ENCODE data around the gene NUDT1.

NUDT1 gene

DNA sequence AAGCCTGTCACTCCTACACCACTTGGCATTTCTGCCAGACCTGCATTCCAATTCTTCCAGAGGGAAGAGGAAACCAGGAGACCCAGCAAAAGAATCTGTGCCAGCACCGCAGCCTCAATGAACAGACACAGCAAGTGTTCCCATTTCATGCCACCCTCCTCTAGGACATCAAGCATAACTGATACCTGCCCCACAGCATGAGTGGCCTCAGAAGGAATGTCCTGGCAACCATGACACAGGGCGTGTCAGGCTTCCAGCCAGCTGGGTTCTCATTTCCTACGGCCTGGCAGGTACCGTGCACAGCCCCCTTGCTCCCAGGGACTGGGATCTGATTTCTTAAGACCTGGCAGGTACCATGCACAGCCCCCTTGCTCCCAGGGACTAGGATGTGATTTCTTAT, 17.1 kb upstream of the NUDT1 start:
- DNase-seq: no peak

DNA sequence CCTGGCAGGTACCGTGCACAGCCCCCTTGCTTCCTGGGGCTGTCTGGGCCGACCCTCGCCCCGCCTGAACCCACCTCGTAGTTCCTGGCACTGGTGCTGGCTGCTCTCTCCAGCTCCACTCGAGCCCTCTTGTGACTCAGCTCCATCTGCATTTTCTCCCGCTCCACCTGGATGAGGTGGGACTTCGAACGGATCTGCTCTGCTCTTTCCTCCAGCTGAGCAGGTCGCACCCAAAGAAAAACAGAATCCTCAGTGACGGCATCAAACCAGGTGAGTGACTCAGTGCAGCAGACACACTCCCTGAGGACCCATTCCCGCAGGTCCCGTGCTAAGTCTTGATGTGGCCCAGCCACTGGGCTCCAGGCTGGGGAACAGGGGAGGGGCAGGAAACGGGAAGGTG, 16.7 kb upstream of the NUDT1 start:
- DNase-seq: no peak

DNA sequence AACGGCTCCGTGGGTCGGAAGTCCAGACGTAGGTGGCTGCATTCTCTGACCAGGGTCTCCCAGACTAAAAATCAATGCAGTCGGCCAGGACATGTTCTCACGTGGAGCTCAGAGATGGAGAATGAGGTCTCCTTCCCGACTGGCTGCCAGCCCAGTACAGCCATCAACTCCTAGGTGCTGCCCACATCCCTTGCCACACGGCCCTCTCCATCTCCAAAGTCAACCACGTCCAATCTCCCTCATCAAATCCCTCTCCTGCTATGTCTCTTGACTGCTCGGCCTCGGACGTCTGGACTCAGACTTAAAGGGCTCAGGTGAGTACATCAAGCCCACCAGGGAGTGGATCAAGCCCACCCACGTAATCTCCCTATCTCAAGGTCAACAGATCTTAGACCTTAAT, 16.2 kb upstream of the NUDT1 start:
- DNase-seq: no peak

DNA sequence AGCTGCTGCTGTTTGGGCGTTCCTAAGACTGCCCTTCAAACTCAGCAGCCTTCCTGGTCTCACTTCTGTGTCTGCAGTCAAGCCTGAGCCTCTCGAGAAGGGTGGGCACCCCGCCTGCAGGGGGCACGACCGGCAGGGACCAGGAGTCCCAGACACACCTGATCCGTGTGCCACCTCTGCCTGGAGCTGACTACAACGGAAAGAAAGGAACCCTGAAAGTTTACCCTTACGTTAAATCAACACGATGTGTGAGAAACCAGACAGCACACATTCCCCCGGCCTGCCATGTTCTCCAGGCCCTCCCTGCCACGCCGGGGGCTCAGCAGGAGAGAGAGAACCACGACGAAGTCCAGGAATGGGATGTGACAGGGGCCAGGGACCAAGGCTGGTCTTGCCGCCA, 14.3 kb upstream of the NUDT1 start:
- no peak for DNase-seq

DNA sequence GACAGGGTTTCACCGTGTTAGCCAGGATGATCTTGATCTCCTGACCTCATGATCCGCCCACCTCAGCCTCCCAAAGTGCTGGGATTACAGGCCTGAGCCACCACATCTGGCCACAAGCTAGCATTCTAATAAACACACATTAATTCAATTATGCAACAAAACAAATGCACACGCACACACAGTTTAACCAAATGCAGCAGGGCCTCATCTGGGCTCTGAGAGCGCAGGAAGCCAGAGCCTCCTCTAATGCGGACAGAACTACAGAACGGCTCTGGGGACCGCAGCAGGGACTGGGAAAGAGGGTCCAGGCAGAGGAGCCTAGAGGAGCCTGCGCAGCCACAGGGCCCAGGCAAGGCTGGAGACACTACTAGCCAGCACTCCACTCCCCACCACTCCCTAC, 13.1 kb upstream of the NUDT1 start:
- DNase-seq: no peak

DNA sequence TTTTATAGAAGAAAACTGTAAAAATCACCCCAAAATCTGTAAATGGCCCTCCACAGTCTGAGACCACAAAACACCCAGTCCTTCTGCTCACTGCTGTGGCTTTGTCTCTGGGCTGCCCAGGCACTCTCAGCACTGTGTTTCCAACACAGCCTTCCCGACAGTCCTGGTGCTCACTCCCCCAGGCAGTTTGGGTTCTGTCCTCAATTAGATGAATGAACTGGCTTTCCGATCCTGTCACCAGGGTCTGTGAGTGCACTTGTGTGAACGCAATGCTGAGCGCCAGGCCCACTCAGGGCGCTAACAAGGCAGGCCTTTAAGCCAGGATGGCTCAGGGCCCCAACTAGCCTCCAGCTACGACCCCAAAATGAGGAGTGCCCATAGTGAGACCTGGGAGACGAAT, 12.6 kb upstream of the NUDT1 start:
- no peak for DNase-seq

DNA sequence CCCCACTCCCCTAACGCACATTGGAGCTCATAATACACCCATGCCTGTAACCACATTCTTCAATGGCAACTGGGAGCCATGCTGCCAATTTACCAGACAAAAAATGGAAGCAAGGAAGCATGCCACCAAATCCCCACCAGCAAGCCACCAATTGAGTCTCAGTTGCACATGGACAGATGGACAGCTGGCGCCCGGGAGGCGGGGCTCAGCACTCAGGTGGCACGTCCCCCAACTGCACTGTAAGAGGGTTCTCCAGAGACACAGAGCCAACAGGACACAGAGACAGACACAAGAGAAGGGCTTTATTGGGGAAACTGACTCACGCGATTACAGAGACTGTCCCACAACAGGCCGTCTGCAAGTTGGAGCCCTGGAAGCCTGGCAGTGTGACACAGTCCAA, 11.8 kb upstream of the NUDT1 start:
- no peak for DNase-seq

DNA sequence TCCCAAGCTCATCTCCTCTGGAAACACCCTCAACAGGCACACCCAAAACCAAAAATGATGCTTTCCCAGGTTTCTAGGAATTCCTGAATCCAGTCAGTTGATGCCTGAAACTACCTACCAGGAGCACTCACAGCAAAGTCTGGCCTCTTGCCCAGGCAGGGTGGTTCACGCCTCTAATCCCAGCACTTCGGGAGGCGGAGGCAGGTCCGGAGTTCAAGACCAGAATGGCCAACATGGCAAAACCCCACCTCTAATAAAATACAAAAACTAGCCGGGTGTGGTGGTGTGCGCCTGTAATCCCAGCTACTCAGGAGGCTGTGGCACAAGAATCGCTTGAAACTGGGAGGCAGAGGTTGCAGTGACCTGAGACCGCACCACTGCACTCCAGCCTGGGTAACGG, 11.1 kb upstream of the NUDT1 start:
- no peak for DNase-seq

DNA sequence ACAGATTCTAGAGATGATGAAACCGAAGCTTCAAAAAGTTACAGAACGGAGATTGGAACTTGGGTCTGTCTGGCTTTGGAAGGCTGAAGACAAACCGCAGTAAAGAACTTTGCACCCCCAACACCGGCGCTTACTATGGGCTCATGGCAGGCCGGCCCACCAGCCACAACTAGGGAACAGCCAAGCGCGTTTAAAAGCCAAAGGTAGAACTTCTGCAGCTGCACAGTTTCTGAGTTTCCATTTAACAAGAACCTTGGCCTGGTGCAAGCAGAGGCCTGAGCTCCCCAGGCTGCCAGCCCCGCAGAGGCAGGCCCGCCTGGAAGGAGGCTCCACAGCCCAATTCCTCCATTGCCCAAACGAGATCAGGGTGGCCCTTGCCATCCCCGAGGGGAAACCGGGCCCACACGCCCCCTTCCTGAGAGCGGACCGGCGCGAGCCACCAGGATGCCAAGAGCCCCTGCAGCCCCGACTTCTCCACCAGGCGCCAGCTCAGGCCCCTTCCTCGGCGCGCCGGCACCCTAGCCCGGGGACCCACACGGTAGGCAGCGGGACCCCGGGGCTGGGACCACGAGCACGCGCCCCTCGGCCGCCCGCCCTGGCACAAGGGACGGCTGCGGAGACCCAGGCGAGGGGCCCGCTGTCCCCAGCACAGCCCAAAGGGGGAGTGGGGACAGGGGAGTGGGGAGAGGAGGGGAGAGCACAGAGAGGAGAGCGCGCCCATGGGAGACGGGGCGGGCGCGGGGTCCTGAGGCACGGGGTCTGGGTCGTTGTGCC, 9.8 kb upstream of the NUDT1 start:
- DNase-seq: no peak

DNA sequence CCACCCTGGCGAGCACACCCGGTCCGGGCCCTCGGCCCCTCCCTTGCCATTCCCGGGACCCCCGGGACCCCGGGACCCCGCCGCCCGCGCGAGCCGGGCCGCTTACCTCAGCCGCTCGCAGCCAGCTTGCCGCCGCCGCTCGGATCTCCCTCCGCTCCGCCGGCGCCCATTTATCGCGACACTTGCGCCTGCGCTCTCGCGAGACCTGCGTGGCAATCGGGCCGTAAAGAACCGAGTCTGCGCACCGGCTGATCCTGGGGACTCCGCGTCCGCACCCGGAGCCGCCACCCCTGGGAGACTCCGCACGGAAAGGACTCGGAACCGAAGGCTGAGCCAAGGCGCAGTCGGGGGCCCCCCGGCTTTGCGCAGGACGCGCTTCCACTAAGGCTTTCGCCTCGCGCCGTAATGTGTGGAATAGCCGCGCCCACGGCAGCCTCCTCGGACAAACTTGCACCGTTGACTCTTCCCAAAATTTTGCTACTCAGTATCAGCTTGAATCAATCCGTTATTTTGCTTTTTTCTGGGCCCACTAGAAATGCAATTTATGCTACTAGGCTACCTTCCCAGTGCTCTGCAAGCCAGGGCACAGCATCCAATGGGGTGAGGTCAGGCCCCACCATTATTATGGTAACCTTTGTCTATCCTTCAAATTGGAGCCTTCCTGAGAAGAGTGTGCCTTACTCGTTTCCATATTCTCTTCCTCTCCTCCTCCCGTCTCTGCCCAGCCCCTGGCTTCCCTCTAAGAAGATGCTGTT, 9.1 kb upstream of the NUDT1 start, which contains the start of gene MAD1L1:
Gene MAD1L1 (minus strand): TSS at position 180 of the 755 bp plus-strand sequence. CDS start 2,812 bp downstream, outside the sequence.
- DNase-seq: peak; percentile 96 to 97

DNA sequence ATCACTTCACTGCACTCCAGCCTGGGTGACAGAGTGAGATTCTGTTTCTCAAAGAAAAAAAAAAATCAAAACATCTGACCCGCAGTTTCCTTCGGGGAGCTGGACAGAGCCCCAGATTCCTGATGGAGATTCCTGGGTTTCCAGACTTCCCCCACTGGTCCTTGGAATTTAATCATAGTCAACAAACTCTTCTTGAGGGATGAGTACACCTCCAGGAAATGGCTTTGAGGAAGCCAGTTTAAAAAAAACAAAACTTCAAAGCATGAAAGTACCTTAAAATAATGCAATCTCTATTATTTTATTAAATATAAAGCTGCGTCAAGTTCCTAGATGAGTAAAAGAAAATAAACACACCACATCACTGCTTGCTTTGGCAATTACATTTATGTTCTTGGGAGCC, 8.1 kb upstream of the NUDT1 start:
- no peak for DNase-seq

DNA sequence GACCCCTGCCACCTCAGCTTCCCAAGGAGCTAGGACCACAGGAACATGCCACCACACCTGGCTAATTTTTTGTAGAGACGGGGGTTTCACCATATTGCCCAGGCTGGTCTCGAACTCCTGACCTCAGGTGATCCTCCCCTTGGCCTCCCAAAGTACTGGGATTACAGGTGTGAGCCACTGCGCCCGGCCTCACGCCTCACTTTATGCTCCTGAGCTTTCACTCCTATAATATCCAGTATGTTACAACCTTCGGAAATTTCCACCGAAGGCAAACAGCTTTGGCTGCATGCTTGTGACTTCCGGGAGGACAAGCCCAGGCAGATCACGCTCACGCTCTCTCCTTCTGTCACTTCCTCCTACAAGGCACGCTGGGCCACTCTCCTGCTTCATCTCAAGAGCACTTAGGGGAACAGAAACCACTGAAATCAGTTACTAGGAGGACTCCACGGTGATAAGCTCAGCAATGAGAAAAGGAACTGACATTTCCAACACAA, 4.9 kb upstream of the NUDT1 start:
- no peak for DNase-seq

DNA sequence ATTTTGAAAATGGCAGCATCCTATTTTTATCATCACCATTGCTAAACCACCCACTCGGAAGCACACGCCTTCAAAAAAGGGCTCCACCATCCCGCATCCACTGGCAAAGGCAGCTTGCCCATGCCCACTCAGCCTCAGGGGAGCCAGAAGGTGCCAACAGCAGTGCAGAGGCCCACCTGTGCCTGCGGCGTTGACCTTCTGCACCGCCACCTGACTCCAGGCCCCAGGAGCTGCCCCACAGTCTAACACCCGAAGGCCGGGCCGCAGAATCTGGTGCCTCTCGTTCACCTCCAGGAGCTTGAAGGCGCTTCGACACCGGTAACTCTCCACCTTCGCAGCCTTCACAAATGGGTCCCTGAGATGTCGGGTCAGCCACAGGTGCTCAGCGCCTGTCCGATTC, 2.8 kb upstream of the NUDT1 start:
- no peak for DNase-seq

DNA sequence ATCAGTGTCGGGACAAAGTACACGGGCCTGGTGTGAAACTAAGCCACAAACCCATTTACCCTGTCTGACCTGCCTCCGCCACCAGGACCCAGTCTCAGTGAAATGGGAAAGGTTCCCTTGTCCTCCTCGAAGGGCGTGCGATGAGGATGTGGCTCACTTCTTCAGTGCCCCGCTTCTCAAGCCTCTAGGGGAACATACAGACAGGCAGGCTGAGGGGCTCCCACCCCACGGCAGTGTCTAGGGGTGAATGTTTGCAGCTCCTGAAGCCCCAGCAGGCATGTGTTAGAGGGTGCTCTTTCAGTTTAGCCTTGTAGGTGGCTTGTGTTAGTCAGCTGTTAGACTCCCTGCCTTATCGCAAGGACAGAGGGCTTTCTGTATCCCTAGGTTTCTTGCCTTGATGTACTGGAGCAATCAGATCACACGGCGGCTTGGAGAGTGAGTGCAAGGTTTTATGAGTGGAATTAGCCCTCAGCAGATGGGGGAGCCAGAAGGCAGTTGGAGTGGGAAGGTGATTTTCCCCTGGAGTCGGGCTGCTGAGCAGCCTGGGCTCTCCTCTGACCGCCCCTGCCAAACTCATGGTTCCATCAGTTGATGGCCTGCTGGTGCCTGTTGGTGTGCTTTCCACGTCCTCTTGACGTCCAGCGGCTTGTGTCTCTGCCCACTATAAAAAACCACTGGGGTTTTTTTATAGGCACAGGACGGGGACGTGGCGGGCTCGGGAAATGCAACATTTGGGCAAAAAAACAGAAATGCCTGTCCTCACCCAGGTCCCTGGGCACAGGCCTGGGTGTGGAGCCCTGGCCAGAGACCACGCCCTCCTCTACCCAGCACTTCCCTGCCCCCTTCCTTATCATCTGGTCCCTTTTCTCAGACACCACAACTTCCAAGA, 759 bp downstream of the NUDT1 start:
- peak; percentile 16 to 48 for DNase-seq

DNA sequence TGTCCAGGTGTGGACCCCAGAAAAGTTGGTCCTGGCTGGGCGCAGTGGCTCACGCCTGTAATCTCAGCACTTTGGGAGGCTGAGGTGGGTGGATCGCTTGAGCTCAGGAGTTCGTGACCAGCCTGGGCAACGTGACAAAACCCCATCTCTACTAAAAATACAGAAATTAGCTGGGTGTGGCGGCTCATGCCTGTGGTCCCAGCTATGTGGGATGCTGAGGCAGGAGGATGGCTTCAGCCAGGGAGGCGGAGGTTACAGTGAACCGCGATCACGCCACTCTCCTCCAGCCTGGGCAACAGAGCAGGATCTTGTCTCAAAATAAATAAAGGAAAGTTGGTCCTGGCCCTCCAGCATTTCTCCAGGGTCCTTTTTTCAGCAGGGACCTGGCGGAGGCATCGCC, 1.4 kb downstream of the NUDT1 start:
- DNase-seq: no peak

DNA sequence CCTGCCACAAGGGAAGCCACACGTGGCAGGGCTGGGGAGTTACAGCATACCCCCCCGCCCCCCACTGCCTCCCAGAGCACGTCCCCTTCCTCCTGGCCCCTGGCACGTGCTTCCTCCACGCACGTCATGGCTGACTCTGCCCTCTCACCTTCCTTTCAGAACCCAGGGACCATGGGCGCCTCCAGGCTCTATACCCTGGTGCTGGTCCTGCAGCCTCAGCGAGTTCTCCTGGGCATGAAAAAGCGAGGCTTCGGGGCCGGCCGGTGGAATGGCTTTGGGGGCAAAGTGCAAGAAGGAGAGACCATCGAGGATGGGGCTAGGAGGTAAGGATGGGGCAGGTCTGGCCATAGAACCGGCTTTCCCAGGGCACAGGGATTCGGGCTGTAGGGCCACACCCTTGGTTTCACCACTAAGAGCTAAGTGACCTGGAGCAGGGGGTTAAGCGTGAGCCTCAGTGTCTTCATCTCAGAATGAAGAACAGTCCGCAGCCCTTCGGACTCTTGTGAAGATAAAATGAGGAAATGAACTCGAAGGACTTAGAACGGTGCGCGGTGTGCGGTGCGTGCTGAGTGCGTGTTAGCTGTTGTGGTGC, 2.5 kb downstream of the NUDT1 start:
- DNase-seq: no peak

DNA sequence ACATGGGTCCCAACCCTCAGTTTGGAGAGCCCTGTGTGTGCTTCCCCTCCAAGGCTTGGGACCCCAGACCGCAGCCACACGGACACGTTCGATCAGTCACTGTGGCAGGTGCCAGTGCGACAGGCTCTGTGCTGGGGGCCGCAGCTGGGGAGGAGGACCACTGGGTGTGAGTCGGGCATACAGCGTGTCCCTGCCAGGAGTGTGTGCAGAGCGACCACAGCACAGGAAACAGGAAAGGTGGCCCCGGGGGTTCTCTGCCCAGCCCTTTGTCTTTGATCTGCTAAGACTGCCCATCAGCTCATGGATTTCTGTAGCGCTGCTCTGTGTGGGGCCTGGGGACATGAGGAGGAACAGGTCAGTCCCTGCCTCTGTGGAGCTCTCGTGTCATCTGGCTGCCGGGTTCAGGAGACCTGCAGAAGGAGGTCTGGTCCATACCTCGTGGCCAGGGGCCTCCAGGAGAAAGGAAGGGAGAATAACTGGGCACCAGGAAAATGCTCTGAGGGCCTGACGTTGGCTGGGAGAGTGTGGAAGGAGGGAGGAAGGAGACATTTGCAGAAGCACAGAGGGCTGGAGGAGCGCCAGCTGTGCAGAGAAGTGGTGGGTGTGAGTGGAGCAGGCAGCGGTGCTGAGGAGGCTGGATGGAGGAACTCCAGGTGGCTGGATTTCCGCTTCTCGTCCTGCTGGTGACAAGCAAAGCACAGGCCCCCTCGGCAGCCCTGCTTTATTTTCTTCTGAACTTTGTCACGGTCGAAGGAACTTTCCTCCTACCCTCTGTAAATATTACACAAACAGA, 4.1 kb downstream of the NUDT1 start:
- DNase-seq: no peak

DNA sequence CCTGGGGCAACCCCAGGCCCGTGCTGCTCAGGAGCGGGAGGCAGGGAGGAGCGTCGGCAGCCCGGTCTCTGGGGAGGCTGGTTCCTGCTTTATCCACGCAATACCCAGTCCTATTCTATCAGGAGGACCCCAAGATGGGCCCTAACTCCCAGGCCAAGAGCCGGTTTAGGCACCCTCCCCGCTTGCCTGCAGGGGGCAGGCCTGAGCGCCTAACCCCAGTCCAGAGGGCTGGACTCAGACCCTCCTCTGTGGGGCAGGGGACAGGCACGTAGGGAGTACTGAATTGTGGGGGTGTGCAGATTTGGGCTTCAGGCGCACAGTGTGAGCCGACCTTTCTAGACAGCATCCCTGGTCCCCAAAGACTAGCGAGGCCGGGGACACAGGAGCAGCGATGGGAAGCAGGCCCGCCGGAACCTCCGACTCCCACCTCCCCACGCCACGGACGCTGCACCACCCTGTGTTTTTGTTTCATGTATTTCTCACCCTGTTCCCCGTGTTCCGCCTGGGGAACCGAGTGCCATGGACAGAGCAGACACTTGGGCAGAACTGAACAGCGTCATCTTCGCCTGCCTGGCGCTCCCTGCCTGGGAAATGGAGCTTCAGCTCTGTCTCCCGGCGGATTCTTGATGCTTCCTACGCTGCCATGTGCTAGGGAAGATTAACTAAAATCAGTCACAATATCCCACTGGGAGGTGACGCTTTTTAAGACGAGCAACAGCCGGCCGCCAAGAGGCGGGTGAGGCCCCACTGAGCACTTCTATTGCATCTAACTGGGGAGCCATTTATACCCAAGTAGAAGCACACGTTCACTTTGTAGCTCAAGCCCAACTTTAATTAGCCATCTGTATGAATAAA, 5.3 kb downstream of the NUDT1 start:
- peak; percentile 16 to 32 for DNase-seq

DNA sequence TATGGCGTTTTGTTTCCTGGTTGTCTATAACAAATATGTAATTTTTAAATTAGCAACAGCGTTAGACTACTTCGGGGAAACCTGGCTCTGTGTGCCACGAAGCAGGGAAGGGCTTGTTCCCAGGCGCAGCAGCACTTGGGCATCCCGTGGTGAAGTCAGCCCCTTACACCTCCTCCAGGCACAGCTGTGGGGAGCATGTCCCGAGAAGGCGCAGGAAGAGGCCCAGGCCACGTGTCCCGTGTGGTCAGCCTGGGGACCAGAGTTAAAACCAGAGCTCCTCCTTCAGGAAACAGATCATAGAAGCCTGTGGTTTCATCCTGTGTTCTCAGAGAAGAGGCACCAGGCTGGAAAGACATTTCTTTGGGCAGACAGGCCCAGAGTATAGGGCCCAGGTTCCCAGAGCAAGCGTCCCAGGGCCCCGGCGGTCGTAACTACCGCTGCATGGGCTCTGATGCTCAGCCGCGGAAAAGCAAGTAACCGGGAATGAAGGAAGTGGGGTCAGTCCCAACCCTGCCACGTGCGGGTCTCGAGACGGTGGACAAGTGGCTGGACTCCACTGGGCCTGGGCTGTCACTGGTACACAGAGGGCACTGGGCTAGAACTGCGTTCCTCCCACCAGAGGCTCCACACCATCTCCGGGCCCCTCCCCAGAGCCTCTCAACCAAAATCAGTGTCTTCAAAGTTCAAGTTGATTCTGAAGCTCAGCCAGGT, 7.1 kb downstream of the NUDT1 start:
- DNase-seq: no peak

DNA sequence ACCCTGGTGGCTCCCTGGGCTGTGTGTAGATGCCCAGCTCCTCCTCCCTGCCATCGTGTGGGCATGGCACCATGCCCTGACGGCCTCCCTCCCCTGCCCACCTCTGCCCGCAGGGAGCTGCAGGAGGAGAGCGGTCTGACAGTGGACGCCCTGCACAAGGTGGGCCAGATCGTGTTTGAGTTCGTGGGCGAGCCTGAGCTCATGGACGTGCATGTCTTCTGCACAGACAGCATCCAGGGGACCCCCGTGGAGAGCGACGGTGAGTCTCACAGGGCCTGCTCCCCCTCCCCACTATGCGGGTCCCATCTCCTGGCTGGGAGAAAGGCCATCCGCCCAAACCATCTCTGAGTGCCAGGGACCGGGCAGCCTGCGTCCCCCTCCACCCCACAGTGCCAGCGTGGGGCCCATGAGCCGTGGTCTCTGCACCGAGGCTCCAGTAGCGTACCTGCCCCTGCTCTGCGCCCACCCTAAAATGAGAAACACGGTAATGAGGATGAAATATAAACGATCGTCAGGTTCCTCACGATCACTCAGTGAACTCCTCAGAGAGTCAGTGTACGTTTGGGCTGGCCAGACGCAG, 7.8 kb downstream of the NUDT1 start:
- DNase-seq: no peak

Measured in SHP77 (cell line).